ENCODE results near the gene GPI. TPM values are rescaled to one million over a fixed set of nuclear protein-coding genes. Genes with fewer than 3 reads are reported as not detected.
A peak's percentile ranks its signal among the peaks of the same experiment; 100 is the strongest.

The GPI gene
- total and polyA plus RNA-seq, 9 of the 15 experiments (the other 6 are each of a cell fraction or from before 2014, with no cell fraction given): 88.3 to 358 (median 122) TPM

DNA sequence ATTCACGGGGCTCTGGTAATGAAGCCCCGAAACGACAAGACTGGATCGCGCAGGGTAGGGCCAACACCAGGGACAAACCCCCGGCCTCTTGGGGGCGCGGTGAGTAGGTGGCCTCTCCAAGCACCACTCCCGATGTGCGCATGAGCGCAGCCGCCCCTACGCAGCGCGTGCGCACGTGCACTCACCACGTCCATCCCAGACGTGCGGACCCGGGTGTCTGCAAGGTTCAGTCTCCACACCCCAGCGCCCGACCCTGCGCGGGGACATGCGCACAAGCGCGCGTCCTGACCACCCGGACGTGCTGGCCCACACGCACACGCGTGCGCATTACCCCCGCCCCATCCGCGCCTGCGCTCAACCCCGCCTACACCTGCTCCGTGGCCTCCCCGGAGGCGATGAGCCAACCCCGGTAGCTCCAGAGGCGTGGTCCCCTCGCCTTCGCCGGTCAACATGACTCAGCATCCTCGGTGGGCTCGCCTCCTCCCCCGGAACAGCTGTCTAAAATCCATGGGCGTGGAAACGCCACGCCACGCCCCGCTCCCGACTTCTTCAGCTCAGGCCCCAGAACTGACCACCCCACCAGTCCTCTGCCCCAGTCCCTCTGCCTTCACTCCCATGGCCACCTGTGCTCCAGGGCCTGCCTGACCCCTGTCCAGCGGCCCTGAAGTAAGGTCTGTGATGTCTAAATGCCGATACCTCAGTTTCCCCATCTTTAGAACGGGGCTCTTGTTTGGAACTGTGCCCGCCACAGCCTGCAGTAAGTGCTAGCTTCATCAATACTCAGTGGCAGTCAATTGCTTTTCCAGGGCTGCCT lies 5.6 kb upstream of the GPI start (continued):
- TF ChIP-seq, protein P1, sequence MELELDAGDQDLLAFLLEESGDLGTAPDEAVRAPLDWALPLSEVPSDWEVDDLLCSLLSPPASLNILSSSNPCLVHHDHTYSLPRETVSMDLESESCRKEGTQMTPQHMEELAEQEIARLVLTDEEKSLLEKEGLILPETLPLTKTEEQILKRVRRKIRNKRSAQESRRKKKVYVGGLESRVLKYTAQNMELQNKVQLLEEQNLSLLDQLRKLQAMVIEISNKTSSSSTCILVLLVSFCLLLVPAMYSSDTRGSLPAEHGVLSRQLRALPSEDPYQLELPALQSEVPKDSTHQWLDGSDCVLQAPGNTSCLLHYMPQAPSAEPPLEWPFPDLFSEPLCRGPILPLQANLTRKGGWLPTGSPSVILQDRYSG (tag; conservative IDR thresholded peaks at IDR 0.05; ENCODE audit: low read depth): 0 out of 2 replicates have a peak, but pooled peaks have one; percentile 45
- TF ChIP-seq NCOA1 (IDR thresholded peaks at IDR 0.05; ENCODE audit: low read depth): 0 out of 2 replicates have a peak, but pooled peaks have one; percentile 21
- no peak for TF ChIP-seq ZZZ3 (IDR thresholded peaks at IDR 0.05)
- 0 out of 2 replicates have a peak, but pooled peaks have one; percentile 24 for TF ChIP-seq HLTF (IDR thresholded peaks at IDR 0.05)
- TF ChIP-seq MTF1 (CRISPR knock-in tag; IDR thresholded peaks at IDR 0.05; ENCODE audit: borderline replicate concordance): no peak
- TF ChIP-seq, protein P2, sequence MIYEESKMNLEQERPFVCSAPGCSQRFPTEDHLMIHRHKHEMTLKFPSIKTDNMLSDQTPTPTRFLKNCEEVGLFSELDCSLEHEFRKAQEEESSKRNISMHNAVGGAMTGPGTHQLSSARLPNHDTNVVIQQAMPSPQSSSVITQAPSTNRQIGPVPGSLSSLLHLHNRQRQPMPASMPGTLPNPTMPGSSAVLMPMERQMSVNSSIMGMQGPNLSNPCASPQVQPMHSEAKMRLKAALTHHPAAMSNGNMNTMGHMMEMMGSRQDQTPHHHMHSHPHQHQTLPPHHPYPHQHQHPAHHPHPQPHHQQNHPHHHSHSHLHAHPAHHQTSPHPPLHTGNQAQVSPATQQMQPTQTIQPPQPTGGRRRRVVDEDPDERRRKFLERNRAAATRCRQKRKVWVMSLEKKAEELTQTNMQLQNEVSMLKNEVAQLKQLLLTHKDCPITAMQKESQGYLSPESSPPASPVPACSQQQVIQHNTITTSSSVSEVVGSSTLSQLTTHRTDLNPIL (CRISPR knock-in tag; IDR thresholded peaks at IDR 0.05): no peak
- TF ChIP-seq, protein P3, sequence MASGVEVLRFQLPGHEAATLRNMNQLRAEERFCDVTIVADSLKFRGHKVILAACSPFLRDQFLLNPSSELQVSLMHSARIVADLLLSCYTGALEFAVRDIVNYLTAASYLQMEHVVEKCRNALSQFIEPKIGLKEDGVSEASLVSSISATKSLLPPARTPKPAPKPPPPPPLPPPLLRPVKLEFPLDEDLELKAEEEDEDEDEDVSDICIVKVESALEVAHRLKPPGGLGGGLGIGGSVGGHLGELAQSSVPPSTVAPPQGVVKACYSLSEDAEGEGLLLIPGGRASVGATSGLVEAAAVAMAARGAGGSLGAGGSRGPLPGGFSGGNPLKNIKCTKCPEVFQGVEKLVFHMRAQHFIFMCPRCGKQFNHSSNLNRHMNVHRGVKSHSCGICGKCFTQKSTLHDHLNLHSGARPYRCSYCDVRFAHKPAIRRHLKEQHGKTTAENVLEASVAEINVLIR (CRISPR knock-in tag; IDR thresholded peaks at IDR 0.05): no peak
- TF ChIP-seq SETDB1 (IDR thresholded peaks at IDR 0.05; ENCODE audit: low read length): peak; percentile 91
- TF ChIP-seq, protein P4, sequence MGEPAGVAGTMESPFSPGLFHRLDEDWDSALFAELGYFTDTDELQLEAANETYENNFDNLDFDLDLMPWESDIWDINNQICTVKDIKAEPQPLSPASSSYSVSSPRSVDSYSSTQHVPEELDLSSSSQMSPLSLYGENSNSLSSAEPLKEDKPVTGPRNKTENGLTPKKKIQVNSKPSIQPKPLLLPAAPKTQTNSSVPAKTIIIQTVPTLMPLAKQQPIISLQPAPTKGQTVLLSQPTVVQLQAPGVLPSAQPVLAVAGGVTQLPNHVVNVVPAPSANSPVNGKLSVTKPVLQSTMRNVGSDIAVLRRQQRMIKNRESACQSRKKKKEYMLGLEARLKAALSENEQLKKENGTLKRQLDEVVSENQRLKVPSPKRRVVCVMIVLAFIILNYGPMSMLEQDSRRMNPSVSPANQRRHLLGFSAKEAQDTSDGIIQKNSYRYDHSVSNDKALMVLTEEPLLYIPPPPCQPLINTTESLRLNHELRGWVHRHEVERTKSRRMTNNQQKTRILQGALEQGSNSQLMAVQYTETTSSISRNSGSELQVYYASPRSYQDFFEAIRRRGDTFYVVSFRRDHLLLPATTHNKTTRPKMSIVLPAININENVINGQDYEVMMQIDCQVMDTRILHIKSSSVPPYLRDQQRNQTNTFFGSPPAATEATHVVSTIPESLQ (CRISPR knock-in tag; IDR thresholded peaks at IDR 0.05): no peak
- TF ChIP-seq RNF2 (IDR thresholded peaks at IDR 0.05): 0 out of 2 replicates have a peak, but pooled peaks have one; percentile 28
- no peak for TF ChIP-seq OTX1 (CRISPR knock-in tag; IDR thresholded peaks at IDR 0.05)
- TF ChIP-seq DMBX1 (CRISPR knock-in tag; IDR thresholded peaks at IDR 0.05; ENCODE audit: borderline replicate concordance): no peak
- TF ChIP-seq, protein P5, sequence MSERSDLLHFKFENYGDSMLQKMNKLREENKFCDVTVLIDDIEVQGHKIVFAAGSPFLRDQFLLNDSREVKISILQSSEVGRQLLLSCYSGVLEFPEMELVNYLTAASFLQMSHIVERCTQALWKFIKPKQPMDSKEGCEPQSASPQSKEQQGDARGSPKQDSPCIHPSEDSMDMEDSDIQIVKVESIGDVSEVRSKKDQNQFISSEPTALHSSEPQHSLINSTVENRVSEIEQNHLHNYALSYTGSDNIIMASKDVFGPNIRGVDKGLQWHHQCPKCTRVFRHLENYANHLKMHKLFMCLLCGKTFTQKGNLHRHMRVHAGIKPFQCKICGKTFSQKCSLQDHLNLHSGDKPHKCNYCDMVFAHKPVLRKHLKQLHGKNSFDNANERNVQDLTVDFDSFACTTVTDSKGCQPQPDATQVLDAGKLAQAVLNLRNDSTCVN (CRISPR knock-in tag; IDR thresholded peaks at IDR 0.05): no peak
- no peak for TF ChIP-seq MCM2 (IDR thresholded peaks at IDR 0.05; ENCODE audit: low read depth)
- no peak for TF ChIP-seq HDAC3 (IDR thresholded peaks at IDR 0.05; ENCODE audit: borderline replicate concordance, partially characterized antibody)
- TF ChIP-seq, protein P6, sequence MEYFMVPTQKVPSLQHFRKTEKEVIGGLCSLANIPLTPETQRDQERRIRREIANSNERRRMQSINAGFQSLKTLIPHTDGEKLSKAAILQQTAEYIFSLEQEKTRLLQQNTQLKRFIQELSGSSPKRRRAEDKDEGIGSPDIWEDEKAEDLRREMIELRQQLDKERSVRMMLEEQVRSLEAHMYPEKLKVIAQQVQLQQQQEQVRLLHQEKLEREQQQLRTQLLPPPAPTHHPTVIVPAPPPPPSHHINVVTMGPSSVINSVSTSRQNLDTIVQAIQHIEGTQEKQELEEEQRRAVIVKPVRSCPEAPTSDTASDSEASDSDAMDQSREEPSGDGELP (CRISPR knock-in tag; IDR thresholded peaks at IDR 0.05; ENCODE audit: borderline replicate concordance): peak; percentile 100
- no peak for TF ChIP-seq FUS (optimal IDR thresholded peaks at IDR 0.05; ENCODE audit: low read depth, low read length)
- no peak for TF ChIP-seq NR2F6 (CRISPR knock-in tag; IDR thresholded peaks at IDR 0.05)
- TF ChIP-seq, protein P7, sequence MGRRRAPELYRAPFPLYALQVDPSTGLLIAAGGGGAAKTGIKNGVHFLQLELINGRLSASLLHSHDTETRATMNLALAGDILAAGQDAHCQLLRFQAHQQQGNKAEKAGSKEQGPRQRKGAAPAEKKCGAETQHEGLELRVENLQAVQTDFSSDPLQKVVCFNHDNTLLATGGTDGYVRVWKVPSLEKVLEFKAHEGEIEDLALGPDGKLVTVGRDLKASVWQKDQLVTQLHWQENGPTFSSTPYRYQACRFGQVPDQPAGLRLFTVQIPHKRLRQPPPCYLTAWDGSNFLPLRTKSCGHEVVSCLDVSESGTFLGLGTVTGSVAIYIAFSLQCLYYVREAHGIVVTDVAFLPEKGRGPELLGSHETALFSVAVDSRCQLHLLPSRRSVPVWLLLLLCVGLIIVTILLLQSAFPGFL (CRISPR knock-in tag; IDR thresholded peaks at IDR 0.05): no peak

Data from K562 (cell line).